Vagina (tissue), 2 donors: ENCODE data around the gene ZDHHC21.

Source experiments
- CTCF ChIP-seq, 3 experiments: fragments of 450-650 bp in 2 of 3; fragments of 200-600 bp in 1 of 3; sonication (generic) in 1 of 3; IDR thresholded peaks; one replicate each; pipeline ENCODE4 v1.5.1; 2017 to 2019; ENCODE audit warnings: antibody characterized with exemption in 3 of 3, mild to moderate bottlenecking in 2 of 3, moderate library complexity in 2 of 3
- POLR2A ChIP-seq, 2 donors: fragments of 450-650 bp; IDR thresholded peaks; one replicate each; pipeline ENCODE4 v1.6.1; 2017; ENCODE audit warnings: antibody characterized with exemption in 2 of 2, mild to moderate bottlenecking in 2 of 2, moderate library complexity in 2 of 2

- TF ChIP-seq CTCF (IDR thresholded peaks at IDR 0.05) (no peak), POLR2A (IDR thresholded peaks at IDR 0.05) (no peak)
These were observed 42.6 kb downstream of the ZDHHC21 start for GRCh38 chr9:14650596-14650995.
